GM21360 (cell line): ENCODE data around the gene LRRC15.
A peak's percentile ranks its signal among the peaks of the same experiment; 100 is the strongest.

Source experiments
- ATAC-seq: cut with Tn5 transposase; IDR thresholded peaks from one replicate; pipeline ENCODE4 v1.9.1; 2021; ENCODE audit warnings: mild to moderate bottlenecking, moderate library complexity; ENCODE audit not compliant: unreplicated experiment

LRRC15 gene

DNA sequence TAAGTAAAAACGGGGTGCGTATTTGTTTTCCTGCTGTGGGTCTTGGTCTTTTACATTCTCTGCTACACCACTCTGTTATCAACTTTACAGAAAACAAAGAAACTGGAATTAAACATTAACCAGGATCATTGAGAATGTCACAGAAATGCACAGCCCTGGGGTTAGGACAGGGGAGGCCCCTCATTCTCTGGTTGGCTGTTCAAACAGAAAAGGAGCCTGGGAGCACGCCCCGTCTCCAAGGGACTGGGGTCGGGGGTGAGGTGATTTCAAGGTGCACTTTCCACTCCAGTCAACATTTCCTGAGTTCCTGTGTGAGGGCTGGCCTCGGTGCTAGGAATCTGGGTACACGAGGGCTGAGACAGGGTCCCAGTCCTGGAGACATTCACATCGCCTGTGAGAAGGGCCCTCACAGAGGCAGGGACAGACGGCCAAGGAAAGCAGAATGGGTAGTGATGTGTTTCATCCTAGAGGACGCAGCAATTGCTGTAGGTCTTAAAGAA lies 48.7 kb downstream of the LRRC15 start:
- no peak for ATAC-seq

- ATAC-seq, result no peak
These were observed 49.4 kb downstream of the LRRC15 start for GRCh38 chr3:194320100-194320499.

- no peak for ATAC-seq
These were observed 50.9 kb downstream of the LRRC15 start for GRCh38 chr3:194318511-194319161.

DNA sequence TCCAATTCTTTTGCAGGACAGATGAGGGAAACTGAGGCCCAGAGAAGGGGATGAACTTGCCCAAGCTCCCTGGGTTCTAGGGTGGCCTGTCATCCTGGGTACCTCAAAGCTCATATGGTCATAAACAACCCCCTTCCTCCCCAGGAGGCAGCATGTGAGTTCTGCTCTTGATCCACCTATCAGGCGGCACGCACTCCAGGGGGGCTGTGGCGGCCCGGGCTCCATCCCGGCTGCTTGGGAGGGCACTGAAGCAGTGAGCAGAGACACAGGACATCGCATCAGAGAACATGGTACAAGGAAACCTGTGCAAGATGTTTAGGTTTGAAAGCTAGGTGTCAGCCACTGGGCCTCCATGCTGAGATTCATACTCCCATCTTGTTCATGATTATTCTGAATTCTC lies 52.6 kb downstream of the LRRC15 start:
- no peak for ATAC-seq

DNA sequence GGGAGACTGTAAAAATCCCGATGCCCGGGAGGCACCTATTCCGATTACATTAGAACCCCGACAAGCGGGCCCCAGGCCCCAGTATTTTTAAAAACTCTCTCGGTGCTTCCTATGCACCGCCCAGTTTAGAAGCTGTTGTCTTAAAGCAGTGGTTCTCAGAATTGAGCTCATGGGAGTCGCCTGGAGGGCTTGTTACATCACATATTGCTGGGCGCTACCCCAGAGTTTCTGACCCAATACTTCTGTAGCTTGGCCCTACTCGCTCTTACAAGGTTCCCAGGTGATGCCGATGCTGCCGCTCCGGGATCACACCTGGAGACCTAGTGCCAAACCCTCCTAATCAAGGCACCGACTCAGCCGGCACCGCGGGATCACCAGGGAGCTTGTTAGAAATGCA lies 53.6 kb downstream of the LRRC15 start:
- peak; percentile 29 for ATAC-seq

DNA sequence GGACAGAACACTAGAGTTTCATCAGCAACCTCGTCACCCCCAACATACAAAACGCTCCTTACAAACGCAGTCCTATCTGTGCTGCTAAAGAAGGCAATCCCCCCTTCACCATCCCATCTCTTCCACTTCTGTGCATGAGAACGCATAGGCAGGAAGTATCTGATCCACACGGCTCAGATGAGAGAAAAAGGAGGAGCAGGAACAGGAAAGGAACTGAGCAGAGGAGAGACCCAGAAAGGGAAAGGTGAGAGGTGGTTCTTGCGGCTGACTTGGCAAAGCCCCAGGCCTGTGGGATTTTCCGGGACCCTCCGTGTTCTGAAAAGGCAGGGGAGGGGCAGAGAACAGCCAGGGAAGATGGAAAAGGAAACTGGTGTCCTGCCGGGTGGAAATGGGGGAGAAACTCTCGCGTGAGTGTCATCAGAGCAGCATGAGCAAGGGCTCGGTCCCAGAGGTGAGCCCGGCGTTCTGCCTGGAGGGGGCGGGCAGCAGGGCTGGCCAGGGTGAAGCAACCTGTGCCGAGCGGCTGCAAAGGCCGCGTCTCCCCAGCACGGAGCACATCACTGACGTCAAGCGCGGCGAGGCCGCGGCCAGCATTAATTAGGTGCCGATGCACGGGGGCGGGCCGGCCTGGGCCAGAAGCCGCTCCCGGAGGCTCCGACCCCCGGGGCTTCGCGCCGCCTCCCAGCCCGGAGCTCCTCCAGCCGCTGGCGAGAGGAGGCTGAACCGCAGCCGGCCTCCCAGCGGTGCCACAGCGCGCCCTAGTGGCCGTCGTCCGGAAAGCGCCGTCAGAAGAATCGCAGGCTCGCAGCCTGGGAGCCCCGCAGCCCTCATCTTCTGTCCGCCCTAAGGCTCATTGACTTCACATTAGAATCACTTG lies 54.2 kb downstream of the LRRC15 start:
- peak; percentile 74 for ATAC-seq

- ATAC-seq, result no peak
These were observed 55.0 kb downstream of the LRRC15 start for GRCh38 chr3:194314388-194315068.

DNA sequence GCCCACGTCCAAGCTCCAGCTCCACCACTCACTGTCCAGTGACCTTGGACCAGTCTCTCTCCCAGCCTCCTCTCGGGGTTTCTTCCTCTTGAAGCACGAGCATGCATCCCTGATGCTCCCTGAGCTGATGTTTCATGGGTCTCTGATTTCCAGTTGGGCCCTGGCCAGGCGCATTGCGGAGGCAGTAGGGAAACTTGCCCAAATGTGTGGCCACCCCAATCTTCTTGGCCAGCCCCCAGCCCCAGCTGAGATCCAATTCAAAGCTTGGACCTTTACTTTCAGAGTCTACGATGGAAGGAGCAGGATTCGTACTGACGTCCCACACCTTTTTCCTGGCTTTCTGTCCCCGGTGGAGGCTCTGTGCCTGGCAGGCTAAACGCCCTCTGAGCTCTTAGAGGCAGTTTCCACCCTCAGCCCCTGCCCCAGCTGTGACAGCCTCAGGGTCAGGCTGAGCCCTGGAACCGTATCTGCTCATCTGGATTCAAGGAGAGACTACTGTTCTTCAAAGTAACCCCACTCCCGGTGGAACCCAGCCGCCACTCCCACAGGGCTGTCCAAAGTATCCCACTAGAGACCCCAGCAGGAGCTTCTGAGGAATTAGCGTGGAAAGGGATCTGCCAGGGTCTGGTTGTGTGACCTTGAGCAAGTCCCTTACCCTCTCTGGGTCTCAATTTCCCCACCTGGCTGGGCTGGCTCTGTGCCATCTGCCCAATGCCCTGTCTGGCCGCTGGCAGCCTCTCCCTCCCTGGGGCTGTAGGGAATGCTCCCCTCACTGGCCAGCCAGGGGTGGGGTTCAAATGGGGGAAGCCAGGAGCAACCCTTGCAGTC lies 55.8 kb downstream of the LRRC15 start:
- no peak for ATAC-seq

- no peak for ATAC-seq
These were observed 56.7 kb downstream of the LRRC15 start for GRCh38 chr3:194312743-194313281.

DNA sequence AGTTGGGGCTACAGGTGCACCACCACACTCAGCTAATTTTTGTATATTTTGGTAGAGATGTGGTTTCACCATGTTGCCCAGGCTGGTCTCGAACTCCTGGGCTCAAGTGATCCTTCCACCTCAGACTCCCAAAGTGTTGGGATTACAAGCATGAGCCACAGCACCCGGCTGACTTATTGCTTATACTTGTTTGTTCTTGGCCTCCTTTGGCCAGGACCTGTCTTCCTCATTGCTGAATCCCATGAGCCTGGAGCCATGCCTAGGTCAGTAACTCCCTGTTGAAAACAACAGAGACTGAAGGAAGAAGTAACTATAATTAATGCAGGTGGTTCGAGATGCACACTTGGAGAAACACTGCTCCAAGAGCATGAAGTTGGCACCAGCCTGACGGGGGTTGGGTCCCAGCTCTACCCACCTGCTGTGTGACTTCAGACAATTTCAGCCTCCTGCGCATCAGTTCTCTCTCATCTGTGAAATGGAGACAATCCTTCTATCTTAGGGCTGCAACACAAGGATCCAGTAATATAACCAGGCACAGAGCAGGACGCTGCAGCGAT lies 57.3 kb downstream of the LRRC15 start:
- ATAC-seq, result no peak

- no peak for ATAC-seq
These were observed 58.5 kb downstream of the LRRC15 start for GRCh38 chr3:194311000-194311399.

- ATAC-seq, result no peak
These were observed 59.3 kb downstream of the LRRC15 start for GRCh38 chr3:194310060-194310835.

DNA sequence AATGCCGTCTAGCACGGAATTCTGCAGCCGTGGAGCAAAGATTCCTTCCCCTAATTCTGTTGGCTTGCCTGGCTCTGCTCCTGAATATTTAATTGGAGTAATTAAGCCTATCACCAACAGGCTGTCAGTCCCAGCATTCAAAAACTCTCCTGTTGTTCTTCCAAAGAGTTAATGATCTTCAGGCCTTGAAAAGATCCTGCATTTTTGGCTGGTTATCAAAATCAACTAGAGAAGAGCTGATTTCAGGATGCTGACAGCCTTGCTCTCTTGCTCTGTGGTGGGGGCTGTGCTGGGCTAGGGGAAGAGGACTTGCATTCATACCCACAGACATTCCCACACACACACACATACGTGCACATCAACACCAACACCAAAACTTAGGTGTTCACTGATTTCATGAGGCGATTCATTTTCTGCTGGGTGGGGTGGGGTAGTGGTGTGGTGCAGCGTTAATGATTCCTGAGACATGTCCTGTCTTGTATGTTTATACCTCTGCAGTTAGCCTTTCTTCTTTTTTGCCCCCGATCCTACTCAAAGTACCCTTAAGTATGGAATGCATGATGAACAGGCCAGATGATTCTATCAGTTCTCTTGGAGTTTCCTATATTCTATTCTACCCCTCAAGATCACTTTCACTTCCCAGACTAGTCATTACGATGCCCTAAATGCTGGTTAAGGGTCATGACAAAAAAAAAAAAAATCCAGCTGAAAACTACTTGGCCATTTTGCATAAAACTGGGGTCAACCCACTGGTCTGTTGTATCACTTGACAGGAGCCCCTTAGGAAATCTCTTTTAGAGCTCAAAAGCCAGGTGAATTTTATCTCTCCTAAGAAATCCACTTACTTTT lies 60.7 kb downstream of the LRRC15 start:
- ATAC-seq, result no peak

GRCh38 chr3:194307849-194308248 lies 61.7 kb downstream of the LRRC15 start:
- ATAC-seq, result peak; percentile 1

DNA sequence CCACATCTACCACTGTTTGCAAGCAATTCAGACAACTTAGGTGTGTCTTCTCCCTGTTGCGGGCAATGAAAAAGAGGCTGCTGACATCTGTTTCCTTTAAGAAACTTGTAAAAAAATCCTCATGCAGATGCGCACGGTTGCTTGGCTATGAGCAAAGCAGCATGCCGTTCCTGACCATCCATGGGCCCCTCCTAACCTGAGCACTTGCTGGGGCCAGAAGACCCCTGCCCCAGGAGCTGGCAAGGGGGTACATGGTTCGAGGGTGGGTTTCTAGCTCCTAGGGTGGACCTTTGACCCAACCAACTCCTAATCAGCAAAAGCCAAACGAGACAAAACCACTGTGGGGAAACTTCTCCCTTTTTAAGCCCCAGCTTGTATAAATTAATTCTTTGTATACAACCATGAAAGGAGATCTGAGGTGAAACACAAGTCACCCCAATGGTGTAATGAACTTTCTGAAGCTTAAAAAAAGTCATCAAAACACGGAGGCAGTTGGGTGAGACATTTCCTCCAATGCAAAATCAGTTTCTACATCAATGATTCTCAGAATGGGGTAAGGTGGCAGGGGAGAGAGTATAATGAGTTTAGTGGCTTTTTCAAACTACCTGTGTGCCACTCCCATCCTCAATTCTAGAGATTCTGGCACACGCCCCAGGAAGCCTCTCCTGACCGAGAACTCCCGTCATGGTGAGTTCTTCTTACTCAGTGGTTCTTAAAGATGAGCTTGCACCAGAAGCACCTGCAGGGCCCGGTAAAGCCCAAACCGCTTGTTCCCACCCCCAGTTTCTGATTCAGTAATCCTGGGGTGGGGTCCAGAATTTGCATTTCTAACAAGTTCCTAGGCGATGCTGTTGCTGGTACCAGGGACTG lies 62.5 kb downstream of the LRRC15 start:
- peak; percentile 42 for ATAC-seq

- ATAC-seq, result peak; percentile 31
These were observed 63.3 kb downstream of the LRRC15 start for GRCh38 chr3:194306109-194306686.
